ENCODE results near the gene AJM1. TPM values are rescaled to one million over a fixed set of nuclear protein-coding genes. Genes with fewer than 3 reads are reported as not detected.
"Not testable (repeated sequence)": the region's sequence is repeated elsewhere in the genome, so short reads cannot be mapped to it uniquely, and the experiment has no call there.

Gene AJM1
- total RNA-seq, result 0.51 and 2.2 TPM in 2 replicates

DNA sequence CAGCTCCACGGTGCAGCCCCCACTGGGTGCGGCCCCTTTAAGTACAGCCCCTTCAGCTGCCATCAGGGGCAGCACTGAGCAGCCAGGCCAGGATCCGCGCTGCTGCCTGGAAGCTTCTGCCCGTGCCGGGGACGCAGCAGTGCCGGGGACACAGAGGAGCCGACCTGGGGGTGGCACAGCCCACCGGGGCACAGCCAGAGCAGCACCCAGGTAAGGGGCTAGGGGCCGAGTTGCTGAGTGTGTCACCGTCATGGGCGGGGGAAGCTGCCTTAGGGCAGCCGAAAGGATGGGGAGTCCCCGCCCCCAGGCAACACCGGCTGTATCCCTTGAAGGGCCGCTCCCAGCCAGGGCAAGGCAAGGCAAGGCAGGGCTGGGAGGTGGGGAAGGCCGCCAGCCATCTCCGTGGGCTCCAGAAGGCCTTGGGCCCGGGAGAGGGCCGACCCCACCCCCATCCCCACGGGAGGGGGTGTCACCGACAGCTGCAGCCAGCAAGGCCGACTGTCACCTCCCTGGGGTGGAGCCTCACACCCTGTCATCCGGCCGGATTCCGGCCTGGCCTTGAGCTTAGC lies at the start of gene AJM1:
TSS of gene AJM1 (plus strand) at position 99 of the 569 bp plus-strand sequence. CDS start 1,937 bp downstream, outside the sequence.
- TF ChIP-seq, protein P1, sequence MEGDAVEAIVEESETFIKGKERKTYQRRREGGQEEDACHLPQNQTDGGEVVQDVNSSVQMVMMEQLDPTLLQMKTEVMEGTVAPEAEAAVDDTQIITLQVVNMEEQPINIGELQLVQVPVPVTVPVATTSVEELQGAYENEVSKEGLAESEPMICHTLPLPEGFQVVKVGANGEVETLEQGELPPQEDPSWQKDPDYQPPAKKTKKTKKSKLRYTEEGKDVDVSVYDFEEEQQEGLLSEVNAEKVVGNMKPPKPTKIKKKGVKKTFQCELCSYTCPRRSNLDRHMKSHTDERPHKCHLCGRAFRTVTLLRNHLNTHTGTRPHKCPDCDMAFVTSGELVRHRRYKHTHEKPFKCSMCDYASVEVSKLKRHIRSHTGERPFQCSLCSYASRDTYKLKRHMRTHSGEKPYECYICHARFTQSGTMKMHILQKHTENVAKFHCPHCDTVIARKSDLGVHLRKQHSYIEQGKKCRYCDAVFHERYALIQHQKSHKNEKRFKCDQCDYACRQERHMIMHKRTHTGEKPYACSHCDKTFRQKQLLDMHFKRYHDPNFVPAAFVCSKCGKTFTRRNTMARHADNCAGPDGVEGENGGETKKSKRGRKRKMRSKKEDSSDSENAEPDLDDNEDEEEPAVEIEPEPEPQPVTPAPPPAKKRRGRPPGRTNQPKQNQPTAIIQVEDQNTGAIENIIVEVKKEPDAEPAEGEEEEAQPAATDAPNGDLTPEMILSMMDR (conservative IDR thresholded peaks at IDR 0.05; ENCODE audit: low read depth, low read length), result peak; percentile 78
- not testable (repeated sequence) for DNase-seq (ENCODE audit: low read depth)
- H3K4me3 ChIP-seq (ENCODE audit: low read depth, low read length), result peak within 1 kb of the TSS; percentile 65

DNA sequence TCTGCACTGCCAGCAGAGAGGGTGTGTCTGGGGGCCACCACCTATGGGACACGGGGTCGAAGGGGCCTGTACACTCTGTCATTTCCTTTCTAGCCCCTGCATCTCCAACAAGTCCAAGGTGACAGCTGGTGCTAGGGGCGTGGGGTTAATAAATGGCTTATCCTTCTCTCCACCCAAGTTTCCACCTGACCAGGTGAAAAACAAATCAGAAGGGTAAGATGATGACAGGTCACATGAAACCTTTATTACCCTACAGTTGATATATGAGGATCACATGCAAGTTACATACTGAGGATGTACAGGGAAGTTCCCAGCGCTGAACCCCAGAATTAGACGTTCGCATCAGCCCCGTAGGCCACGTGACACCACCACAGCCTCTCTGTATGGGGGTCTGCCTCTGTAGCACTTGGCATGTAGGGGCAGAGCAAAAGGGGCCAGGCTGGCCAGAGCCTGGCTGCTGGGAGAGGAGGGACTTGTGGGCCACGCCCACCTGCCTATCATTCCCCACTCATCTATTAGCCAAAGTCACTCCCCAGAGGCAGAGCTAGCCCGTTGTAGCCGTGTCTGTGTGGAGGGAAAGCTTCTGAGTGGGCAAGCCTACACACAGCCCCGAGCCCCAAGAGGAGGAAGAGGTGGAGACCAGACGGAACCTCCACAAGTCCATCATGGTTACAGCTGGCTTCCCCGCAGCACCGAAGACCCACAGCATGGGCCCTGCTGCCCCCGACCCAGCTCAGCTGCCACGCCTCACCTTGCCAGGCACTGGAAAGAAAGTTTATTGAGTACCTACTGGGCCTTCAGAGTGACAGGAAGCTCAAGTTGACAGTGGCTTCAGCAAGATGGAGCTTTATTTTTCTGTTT lies 49.0 kb upstream of the AJM1 start:
- no peak overlapping the region for H3K4me3 ChIP-seq (ENCODE audit: low read depth, low read length)
- no peak for DNase-seq (ENCODE audit: low read depth)
- TF ChIP-seq, protein P1 (conservative IDR thresholded peaks at IDR 0.05; ENCODE audit: low read depth, low read length), result no peak

DNA sequence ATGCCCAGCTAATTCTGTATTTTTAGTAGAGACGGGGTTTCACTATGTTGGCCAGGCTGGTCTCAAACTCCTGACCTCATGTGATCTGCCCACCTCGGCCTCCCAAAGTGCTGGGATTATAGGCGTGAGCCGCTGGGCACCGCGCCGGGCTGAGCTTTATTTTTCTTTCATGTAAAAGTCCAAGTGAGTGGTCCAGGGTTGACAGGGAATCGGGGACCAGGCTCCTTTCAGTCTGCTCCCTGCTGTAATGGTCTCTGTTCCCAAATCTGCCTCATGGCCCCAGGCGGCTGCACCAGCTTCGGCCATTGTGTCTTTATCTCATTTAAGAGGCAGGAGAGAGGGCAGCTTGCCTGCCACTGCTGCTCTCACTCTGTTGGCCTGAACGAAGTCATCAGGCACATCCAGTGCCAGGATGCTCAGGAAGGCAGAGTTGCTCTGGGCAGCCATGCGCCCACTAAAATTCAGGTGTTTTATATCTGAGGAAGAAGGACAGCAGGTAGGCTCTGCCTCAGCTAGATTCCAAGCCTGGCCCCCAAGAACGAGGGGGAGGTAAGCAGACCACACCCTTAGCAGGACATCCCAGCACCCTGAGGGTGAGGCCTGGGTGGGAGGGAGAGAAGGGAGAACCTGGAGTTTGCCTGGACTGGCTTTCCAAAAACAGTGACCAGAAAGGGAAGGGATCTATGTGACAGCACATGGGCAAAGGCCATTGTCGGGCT lies 47.8 kb upstream of the AJM1 start:
- DNase-seq (ENCODE audit: low read depth), result no peak
- TF ChIP-seq, protein P1 (conservative IDR thresholded peaks at IDR 0.05; ENCODE audit: low read depth, low read length), result no peak

DNA sequence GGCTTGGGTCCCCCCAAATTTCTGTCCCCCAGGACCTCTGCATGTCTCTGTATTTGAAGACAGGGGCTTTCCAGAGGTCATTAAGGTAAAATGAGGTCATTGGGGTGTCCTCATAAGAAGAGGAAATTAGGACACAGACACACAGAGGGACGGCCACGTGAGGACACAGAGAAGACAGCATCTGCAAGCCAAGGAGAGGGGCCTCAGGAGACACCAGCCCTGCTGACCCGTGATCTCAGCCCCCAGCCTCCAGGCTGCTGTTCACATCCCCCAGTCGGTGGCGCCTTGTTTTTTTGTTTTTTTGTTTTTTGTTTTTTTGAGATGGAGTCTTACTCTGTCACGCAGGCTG lies 47.3 kb upstream of the AJM1 start:
- TF ChIP-seq, protein P1 (conservative IDR thresholded peaks at IDR 0.05; ENCODE audit: low read depth, low read length), result no peak
- no peak for DNase-seq (ENCODE audit: low read depth)
- no peak overlapping the region for H3K4me3 ChIP-seq (ENCODE audit: low read depth, low read length)

More for the DNA sequence above, 47.8 kb upstream of the AJM1 start:
- H3K4me3 ChIP-seq (ENCODE audit: low read depth, low read length), result no peak overlapping the region

DNA sequence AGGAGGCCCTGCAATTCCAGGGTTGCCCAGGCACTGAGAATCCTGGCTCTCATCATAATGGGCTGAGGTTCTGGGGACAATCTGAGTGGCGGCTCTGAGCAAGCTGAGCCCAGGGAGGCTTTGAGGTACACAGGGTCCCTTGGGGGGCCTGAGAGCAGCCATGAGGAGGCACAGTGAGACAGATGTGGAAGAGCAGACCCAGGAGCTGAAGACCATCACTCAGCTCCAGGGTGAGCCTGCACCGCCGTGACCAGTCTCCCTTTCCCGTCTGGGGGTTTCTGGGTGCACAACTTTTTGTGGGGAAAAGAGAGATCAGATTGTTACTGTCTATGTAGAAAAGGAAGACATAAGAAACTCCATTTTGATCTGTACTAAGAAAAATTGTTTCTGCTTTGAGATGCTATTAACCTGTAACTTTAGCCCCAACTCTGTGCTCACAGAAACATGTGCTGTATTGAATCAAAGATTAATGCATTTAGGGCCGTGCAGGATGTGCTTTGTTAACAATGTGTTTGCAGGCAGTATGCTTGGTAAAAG lies 46.0 kb upstream of the AJM1 start, which contains the start of gene CCDC183:
TSS of gene CCDC183 (plus strand) at position 101 of the 537 bp plus-strand sequence. CDS start at position 161, 60 bp downstream.
- no peak within 1 kb of the TSS for H3K4me3 ChIP-seq (ENCODE audit: low read depth, low read length)
- no peak for DNase-seq (ENCODE audit: low read depth)
- TF ChIP-seq, protein P1 (conservative IDR thresholded peaks at IDR 0.05; ENCODE audit: low read depth, low read length), result no peak

DNA sequence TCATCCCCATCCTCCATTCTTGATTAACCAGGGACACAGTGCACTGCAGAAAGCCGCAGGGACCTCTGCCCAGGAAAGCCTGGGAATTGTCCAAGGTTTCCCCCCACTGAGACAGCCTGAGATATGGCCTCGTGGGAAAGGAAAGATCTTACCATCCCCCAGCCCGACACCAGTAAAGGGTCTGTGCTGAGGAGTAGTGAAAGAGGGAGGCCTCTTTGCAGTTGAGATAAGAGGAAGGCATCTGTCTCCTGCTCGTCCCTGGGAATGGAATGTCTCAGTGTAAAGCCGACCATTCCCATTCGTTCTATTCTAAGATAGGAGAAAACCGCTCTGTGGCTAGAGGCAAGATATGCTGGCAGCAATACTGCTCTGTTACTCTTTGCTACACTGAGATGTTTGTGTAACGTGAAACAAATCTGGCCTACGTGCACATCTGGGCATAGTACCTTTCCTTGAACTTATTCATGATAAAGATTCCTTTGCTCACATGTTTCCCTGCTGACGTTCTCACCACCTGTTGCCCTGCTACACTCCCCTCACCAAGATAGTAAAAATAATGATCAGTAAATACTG lies 45.4 kb upstream of the AJM1 start:
- not testable (repeated sequence) for DNase-seq (ENCODE audit: low read depth); H3K4me3 ChIP-seq (ENCODE audit: low read depth, low read length)

DNA sequence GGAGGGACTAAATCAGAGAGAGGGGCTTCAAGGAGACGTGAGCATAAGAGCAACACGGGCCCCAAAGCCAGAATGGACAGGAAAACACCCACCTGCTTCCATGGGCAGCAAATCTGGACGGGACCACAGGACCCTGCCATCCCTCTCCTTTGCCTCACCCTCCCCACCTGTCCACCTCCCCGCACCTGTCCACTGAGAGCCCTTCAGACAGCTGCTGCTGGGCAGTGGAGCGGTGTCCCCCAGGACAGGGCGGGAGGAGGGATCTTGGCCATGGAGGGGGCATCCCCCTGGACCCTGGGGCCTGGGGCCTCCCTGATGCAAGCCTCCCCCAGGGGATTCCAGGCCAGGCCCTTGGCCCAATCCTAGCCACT lies 43.6 kb upstream of the AJM1 start:
- H3K4me3 ChIP-seq (ENCODE audit: low read depth, low read length), result no peak overlapping the region
- DNase-seq (ENCODE audit: low read depth), result no peak
- TF ChIP-seq, protein P1 (conservative IDR thresholded peaks at IDR 0.05; ENCODE audit: low read depth, low read length), result no peak
